Ishikawa (cell line): ENCODE measurements around the gene CYP4F22.

ENCODE experiments used
- CEBPB ChIP-seq: IDR thresholded peaks from 2 replicates; pipeline ENCODE4 v1.6.1; 2012
- CREB1 ChIP-seq: IDR thresholded peaks from 2 replicates; pipeline ENCODE4 v1.6.1; 2012; ENCODE audit warnings: low read depth
- EP300 ChIP-seq: IDR thresholded peaks from 2 replicates; pipeline ENCODE4 v1.6.1; 2012; ENCODE audit warnings: borderline replicate concordance
- FOXM1 ChIP-seq: IDR thresholded peaks from 2 replicates; pipeline ENCODE4 v1.6.1; 2012; ENCODE audit warnings: low read depth, borderline replicate concordance
- NFIC ChIP-seq: IDR thresholded peaks from 2 replicates; pipeline ENCODE4 v1.6.1; 2012
- RAD21 ChIP-seq: IDR thresholded peaks from 2 replicates; pipeline ENCODE4 v1.6.1; 2012; ENCODE audit warnings: low read depth
- TAF1 ChIP-seq: IDR thresholded peaks from 2 replicates; pipeline ENCODE4 v1.6.1; 2012; ENCODE audit warnings: low read depth, mild to moderate bottlenecking
- TEAD4 ChIP-seq: IDR thresholded peaks from 2 replicates; pipeline ENCODE4 v1.6.1; 2012
- YY1 ChIP-seq: IDR thresholded peaks from 2 replicates; pipeline ENCODE4 v1.6.1; 2012; ENCODE audit warnings: low read depth
- TF ChIP-seq, protein P1 (sequence below): IDR thresholded peaks from 2 replicates; pipeline ENCODE4 v1.6.1; 2012
- TF ChIP-seq, protein P2 (sequence below): IDR thresholded peaks from 2 replicates; pipeline ENCODE4 v1.6.1; 2012; ENCODE audit warnings: low read depth, mild to moderate bottlenecking
- TF ChIP-seq, protein P3 (sequence below): IDR thresholded peaks from 2 replicates; pipeline ENCODE4 v1.6.1; 2012

DNA sequence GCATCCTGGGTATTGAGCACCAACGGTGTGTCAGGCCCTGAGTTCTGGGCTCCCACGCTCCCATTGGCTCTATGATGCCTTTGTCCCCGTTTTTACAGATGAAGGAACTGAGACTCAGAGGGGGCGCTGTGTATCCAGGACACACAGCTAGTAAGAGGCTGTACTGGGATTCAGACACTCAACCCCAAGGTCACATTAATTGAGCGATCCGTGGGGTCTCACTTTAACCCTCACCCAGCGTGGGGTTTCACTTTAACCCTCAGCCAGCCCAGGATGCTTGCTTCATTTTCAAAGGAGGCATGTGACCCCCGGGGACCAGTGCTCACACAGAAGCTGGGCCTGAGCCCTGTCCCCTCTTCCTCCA is 42.6 kb downstream of the CYP4F22 start:
- TF ChIP-seq, protein P1, sequence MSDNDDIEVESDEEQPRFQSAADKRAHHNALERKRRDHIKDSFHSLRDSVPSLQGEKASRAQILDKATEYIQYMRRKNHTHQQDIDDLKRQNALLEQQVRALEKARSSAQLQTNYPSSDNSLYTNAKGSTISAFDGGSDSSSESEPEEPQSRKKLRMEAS: no peak
- no peak for TF ChIP-seq YY1
- TF ChIP-seq, protein P2, sequence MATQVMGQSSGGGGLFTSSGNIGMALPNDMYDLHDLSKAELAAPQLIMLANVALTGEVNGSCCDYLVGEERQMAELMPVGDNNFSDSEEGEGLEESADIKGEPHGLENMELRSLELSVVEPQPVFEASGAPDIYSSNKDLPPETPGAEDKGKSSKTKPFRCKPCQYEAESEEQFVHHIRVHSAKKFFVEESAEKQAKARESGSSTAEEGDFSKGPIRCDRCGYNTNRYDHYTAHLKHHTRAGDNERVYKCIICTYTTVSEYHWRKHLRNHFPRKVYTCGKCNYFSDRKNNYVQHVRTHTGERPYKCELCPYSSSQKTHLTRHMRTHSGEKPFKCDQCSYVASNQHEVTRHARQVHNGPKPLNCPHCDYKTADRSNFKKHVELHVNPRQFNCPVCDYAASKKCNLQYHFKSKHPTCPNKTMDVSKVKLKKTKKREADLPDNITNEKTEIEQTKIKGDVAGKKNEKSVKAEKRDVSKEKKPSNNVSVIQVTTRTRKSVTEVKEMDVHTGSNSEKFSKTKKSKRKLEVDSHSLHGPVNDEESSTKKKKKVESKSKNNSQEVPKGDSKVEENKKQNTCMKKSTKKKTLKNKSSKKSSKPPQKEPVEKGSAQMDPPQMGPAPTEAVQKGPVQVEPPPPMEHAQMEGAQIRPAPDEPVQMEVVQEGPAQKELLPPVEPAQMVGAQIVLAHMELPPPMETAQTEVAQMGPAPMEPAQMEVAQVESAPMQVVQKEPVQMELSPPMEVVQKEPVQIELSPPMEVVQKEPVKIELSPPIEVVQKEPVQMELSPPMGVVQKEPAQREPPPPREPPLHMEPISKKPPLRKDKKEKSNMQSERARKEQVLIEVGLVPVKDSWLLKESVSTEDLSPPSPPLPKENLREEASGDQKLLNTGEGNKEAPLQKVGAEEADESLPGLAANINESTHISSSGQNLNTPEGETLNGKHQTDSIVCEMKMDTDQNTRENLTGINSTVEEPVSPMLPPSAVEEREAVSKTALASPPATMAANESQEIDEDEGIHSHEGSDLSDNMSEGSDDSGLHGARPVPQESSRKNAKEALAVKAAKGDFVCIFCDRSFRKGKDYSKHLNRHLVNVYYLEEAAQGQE: no peak
- no peak for TF ChIP-seq FOXM1
- TF ChIP-seq TAF1: no peak
- TF ChIP-seq TEAD4: no peak
- TF ChIP-seq EP300: no peak
- TF ChIP-seq CREB1: no peak
- TF ChIP-seq RAD21: no peak
- TF ChIP-seq CEBPB: no peak
- TF ChIP-seq, protein P3, sequence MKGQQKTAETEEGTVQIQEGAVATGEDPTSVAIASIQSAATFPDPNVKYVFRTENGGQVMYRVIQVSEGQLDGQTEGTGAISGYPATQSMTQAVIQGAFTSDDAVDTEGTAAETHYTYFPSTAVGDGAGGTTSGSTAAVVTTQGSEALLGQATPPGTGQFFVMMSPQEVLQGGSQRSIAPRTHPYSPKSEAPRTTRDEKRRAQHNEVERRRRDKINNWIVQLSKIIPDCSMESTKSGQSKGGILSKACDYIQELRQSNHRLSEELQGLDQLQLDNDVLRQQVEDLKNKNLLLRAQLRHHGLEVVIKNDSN: no peak
- no peak for TF ChIP-seq NFIC
